ENCODE results near the gene PRUNE2. TPM values are rescaled to one million over a fixed set of nuclear protein-coding genes. Genes with fewer than 3 reads are reported as not detected.

PRUNE2 gene
- total RNA-seq, 2 experiments from 2014 or later: not detected

- Mint-ChIP-seq H3K27me3 (peaks cover 7% of the 10 kb centered on the region), H3K27ac (no peak overlapping the region), H3K36me3 (ENCODE audit: low read depth) (no peaks in the 10 kb centered on the region), H3K4me1 (ENCODE audit: low read depth) (no peaks in the 10 kb centered on the region), H3K4me3 (no peak overlapping the region), H3K9me3 (no peaks in the 10 kb centered on the region)
- Histone ChIP-seq H3K4me1 (ENCODE audit: insufficient read depth, low read length) (no peaks in the 10 kb centered on the region), H3K27me3 (ENCODE audit: control insufficient read depth in 1 of 2, insufficient read depth in 2 of 2, low read length in 2 of 2) (no peaks in the 10 kb centered on the region), H3K4me3 (ENCODE audit: low read length) (no peak overlapping the region), H3K27ac (ENCODE audit: low read depth in 1 of 2, low read length in 2 of 2) (no peak overlapping the region), H3K36me3 (ENCODE audit: insufficient read depth, low read length) (no peaks in the 10 kb centered on the region), H3K9me3 (ENCODE audit: control insufficient read depth in 1 of 2, insufficient read depth in 1 of 2, low read length in 2 of 2) (no peaks in the 10 kb centered on the region)
- CTCF ChIA-PET: no interaction called here
- TF ChIP-seq CTCF (IDR thresholded peaks at IDR 0.05): no peak
- no peak for DNase-seq
- POLR2A ChIA-PET: no interaction called here
- no peak for ATAC-seq (ENCODE audit: poor library complexity)
- intact Hi-C loops (cut with DNase I, micrococcal nuclease): no loop called here
These were observed 149.7 kb downstream of the PRUNE2 start for GRCh38 chr9:76756268-76756640.

GRCh38 chr9:76751001-76751400 lies 154.9 kb downstream of the PRUNE2 start:
- no peaks in the 10 kb centered on the region for H3K27me3 Mint-ChIP-seq
- Histone ChIP-seq H3K4me3 (ENCODE audit: low read length) (no peak overlapping the region), H3K9me3 (ENCODE audit: control insufficient read depth in 1 of 2, insufficient read depth in 1 of 2, low read length in 2 of 2) (no peaks in the 10 kb centered on the region), H3K27me3 (ENCODE audit: control insufficient read depth in 1 of 2, insufficient read depth in 2 of 2, low read length in 2 of 2) (no peaks in the 10 kb centered on the region), H3K27ac (ENCODE audit: low read depth in 1 of 2, low read length in 2 of 2) (no peak overlapping the region), H3K4me1 (ENCODE audit: insufficient read depth, low read length) (no peaks in the 10 kb centered on the region), H3K36me3 (ENCODE audit: insufficient read depth, low read length) (no peaks in the 10 kb centered on the region)
- POLR2A ChIA-PET: no interaction called here
- H3K27ac Mint-ChIP-seq: no peak overlapping the region
- no peaks in the 10 kb centered on the region for H3K4me1 Mint-ChIP-seq (ENCODE audit: low read depth)
- intact Hi-C loops (cut with DNase I, micrococcal nuclease): no loop called here
- DNase-seq (no peak), ATAC-seq (ENCODE audit: poor library complexity) (no peak)
- no peak for TF ChIP-seq CTCF (IDR thresholded peaks at IDR 0.05)
- no peak overlapping the region for H3K4me3 Mint-ChIP-seq
- CTCF ChIA-PET: no interaction called here
- no peaks in the 10 kb centered on the region for H3K9me3 Mint-ChIP-seq
- no peaks in the 10 kb centered on the region for H3K36me3 Mint-ChIP-seq (ENCODE audit: low read depth)

GRCh38 chr9:76744336-76744735 lies 161.6 kb downstream of the PRUNE2 start:
- ATAC-seq (ENCODE audit: poor library complexity) (no peak), DNase-seq (no peak)
- no peak for TF ChIP-seq CTCF (IDR thresholded peaks at IDR 0.05)
- no peak overlapping the region for H3K27ac Mint-ChIP-seq
- no peak overlapping the region for H3K27ac ChIP-seq (ENCODE audit: low read depth in 1 of 2, low read length in 2 of 2)
- ChIA-PET POLR2A (interaction anchor here (0.6 kb wide), 1 partner anchor 1049 kb away, joined by 4 read pairs; no protein-coding TSS in a partner anchor), CTCF (no interaction called here)
- no peaks in the 10 kb centered on the region for H3K4me1 ChIP-seq (ENCODE audit: insufficient read depth, low read length)
- H3K4me3 Mint-ChIP-seq: no peak overlapping the region
- no peaks in the 10 kb centered on the region for H3K27me3 ChIP-seq (ENCODE audit: control insufficient read depth in 1 of 2, insufficient read depth in 2 of 2, low read length in 2 of 2)
- no peaks in the 10 kb centered on the region for H3K27me3 Mint-ChIP-seq
- H3K36me3 Mint-ChIP-seq (ENCODE audit: low read depth): no peaks in the 10 kb centered on the region
- H3K4me1 Mint-ChIP-seq (ENCODE audit: low read depth): no peaks in the 10 kb centered on the region
- peaks cover 0 to 4% of the 10 kb centered on the region in 2 experiments for H3K9me3 ChIP-seq (ENCODE audit: control insufficient read depth in 1 of 2, insufficient read depth in 1 of 2, low read length in 2 of 2)
- peaks cover 3% of the 10 kb centered on the region for H3K9me3 Mint-ChIP-seq
- no peak overlapping the region for H3K4me3 ChIP-seq (ENCODE audit: low read length)
- intact Hi-C loops (cut with DNase I, micrococcal nuclease): no loop called here
- no peaks in the 10 kb centered on the region for H3K36me3 ChIP-seq (ENCODE audit: insufficient read depth, low read length)
